ENCODE data around the gene C2CD4C.
"Not testable (repeated sequence)": the region's sequence is repeated elsewhere in the genome, so short reads cannot be mapped to it uniquely, and the experiment has no call there.

C2CD4C gene

DNA sequence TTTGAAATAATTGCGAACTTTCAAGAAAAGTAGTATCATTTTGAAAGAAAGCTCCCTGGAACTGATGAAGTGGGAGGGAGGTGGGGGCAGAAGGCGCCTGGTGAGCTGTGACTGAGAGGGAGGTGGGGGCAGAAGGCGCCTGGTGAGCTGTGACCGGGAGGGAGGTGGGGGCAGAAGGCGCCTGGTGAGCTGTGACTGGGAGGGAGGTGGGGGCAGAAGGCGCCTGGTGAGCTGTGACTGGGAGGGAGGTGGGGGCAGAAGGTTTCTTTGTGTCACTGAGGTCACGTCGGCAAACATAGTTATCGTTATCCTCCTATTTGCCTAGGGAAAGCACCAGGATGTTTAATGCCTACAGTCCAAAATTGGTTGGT is 24.2 kb downstream of the C2CD4C start:
- no peak overlapping the region for H3K4me3 ChIP-seq (ENCODE audit: control insufficient read depth, low read depth, low read length)
- TF ChIP-seq, protein P1, sequence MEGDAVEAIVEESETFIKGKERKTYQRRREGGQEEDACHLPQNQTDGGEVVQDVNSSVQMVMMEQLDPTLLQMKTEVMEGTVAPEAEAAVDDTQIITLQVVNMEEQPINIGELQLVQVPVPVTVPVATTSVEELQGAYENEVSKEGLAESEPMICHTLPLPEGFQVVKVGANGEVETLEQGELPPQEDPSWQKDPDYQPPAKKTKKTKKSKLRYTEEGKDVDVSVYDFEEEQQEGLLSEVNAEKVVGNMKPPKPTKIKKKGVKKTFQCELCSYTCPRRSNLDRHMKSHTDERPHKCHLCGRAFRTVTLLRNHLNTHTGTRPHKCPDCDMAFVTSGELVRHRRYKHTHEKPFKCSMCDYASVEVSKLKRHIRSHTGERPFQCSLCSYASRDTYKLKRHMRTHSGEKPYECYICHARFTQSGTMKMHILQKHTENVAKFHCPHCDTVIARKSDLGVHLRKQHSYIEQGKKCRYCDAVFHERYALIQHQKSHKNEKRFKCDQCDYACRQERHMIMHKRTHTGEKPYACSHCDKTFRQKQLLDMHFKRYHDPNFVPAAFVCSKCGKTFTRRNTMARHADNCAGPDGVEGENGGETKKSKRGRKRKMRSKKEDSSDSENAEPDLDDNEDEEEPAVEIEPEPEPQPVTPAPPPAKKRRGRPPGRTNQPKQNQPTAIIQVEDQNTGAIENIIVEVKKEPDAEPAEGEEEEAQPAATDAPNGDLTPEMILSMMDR (conservative IDR thresholded peaks at IDR 0.05; ENCODE audit: control insufficient read depth, insufficient read depth, low read depth, low read length): no peak
- no peak for DNase-seq (ENCODE audit: low read depth)

DNA sequence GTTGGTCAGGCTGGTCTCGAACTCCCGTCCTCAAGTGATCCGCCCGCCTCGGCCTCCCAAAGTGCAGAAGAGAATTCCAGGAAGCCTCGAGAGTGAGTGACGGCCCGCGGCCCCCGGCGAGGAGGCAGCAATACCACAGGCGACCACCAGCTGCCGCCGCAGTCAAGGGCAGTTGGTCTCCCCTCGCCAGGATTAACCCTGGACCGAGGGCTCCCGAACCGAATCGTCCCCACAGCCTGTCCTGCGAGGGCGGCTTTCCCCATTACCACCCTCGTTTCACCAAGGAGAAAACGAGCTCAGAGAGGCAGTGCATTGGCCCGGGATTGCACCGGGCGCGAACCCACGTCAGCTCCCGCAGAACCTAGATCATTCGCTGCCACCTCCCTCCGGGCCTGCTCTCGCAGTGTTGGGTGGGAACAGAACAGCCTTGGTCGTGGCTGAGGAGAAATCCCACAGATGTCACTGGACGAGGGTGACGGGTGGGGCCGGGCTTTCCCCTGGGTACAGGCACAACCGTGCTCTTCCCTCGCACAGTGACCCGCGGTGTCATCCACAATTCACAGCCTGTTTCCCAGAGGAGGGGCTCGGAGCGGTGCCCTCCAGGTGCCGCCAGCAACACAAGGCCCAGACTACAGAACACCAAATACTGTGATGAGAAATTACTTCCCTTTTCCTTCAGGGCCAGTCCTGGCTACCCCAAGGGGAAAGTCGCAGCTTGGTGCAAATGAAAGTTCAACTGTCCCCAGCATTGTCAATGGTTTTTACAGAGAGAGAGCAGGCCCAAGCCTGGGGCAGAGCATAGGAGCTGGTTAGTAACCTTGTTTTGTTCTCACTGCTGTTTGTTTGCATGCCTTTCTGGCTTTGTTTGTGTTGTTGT is 24.8 kb downstream of the C2CD4C start:
- no peak for DNase-seq (ENCODE audit: low read depth)
- TF ChIP-seq, protein P1 (conservative IDR thresholded peaks at IDR 0.05; ENCODE audit: control insufficient read depth, insufficient read depth, low read depth, low read length): peak; percentile 14
- H3K4me3 ChIP-seq (ENCODE audit: control insufficient read depth, low read depth, low read length): no peak overlapping the region

DNA sequence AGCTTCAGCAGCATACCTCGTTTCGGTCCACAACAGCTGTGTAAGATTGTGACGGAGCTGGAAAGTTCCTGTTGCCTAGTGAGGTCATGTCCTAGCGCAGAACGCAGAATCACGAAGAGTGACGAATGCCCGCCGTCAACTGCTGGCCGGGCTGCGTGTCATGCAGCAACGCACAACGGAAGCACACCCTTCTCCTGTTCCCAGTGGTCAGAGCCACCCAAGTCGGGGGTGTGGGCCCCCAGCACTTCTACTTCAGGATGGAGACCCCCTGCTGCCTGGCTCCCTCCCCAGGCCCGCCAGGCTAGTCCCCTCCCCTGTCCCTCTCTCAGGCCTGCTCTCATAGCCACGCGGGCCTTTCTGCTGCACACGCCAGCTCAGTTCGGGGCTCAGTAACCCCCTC is 25.9 kb downstream of the C2CD4C start:
- TF ChIP-seq, protein P1 (conservative IDR thresholded peaks at IDR 0.05; ENCODE audit: control insufficient read depth, insufficient read depth, low read depth, low read length): no peak
- DNase-seq (ENCODE audit: low read depth): peak; percentile 41
- no peak overlapping the region for H3K4me3 ChIP-seq (ENCODE audit: control insufficient read depth, low read depth, low read length)

DNA sequence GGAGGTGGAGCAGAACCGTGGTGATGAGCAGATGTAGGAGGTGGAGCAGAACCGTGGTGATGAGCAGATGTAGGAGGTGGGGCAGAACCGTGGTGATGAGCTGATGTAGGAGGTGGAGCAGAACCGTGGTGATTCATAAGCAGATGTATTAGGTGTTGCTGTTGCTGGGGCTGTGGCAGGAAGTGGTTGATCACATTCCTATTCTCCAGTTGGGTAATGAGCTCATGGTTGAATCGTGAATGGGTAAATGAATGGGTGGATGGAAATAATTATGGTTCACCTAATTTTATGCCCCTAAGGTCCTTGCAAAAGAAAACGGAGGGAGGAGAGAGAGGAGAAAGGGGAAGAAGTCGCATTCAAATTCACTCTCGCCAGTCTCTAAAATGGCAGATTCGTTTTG is 26.4 kb downstream of the C2CD4C start:
- peak; percentile 96 for DNase-seq (ENCODE audit: low read depth)
- not testable (repeated sequence) for H3K4me3 ChIP-seq (ENCODE audit: control insufficient read depth, low read depth, low read length)

DNA sequence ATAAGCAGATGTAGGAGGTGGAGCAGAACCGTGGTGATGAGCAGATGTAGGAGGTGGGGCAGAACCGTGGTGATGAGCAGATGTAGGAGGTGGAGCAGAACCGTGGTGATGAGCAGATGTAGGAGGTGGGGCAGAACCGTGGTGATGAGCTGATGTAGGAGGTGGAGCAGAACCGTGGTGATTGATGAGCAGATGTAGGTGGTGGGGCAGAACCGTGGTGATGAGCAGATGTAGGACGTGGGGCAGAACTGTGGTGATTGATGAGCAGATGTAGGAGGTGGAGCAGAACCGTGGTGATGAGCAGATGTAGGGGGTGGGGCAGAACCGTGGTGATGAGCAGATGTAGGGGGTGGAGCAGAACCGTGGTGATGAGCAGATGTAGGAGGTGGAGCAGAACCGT is 27.0 kb downstream of the C2CD4C start:
- DNase-seq (ENCODE audit: low read depth): peak; percentile 79

DNA sequence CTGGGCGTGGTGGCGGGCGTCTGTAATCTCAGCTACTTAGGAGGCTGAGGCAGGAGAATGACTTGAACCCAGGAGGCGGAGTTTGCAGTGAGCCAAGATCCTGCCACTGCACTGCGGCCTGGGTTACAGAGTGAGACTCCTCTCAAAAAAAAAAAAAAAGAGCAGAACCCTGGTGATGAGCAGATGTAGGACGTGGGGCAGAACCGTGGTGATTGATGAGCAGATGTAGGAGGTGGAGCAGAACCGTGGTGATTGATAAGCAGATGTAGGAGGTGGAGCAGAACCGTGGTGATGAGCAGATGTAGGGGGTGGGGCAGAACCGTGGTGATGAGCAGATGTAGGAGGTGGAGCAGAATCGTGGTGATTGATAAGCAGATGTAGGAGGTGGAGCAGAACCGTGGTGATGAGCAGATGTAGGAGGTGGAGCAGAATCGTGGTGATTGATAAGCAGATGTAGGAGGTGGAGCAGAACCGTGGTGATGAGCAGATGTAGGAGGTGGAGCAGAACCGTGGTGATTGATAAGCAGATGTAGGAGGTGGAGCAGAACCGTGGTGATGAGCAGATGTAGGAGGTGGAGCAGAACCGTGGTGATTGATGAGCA is 28.2 kb downstream of the C2CD4C start:
- DNase-seq (ENCODE audit: low read depth); H3K4me3 ChIP-seq (ENCODE audit: control insufficient read depth, low read depth, low read length): not testable (repeated sequence)

More for the DNA sequence above, 27.0 kb downstream of the C2CD4C start:
- not testable (repeated sequence) for H3K4me3 ChIP-seq (ENCODE audit: control insufficient read depth, low read depth, low read length)

DNA sequence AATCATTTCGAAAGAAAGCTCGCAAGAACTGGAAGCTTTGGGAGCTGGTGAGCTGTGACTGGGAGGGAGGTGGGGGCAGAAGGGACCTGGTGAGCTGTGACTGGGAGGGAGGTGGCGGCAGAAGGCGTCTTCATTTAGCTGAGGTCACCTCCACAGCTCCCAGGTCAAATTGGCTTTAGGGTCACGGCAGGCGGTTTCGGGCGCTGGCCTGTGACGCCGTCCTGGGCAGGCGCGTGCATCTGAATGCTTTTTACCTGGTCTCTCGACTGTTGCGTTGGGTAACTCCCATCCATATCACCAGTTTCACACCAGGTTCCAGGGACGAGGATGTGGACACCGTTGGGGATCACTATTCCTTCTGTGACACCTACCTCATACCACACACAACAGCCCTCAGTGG is 29.2 kb downstream of the C2CD4C start:
- TF ChIP-seq, protein P1 (conservative IDR thresholded peaks at IDR 0.05; ENCODE audit: control insufficient read depth, insufficient read depth, low read depth, low read length): no peak
- DNase-seq (ENCODE audit: low read depth): no peak
- no peak overlapping the region for H3K4me3 ChIP-seq (ENCODE audit: control insufficient read depth, low read depth, low read length)

DNA sequence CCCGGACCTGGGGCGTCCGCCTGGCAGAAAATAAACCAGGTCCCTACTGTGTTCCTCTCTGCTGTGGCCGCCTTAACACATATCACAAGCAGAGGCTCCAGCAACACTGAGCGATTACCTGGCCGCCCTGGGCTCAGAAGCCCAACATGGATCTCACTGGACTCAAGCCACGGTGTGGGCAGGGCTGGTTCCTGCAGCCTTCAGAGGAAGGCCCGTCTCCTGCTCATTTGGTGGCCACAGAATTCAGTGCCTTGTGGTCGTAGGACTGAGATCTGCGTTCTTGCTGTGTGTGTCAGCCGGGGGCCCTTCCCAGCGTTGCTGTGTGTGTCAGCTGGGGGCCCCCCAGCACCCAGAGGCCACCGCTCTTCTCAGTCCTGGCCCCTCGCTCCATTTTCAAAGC is 30.2 kb downstream of the C2CD4C start:
- H3K4me3 ChIP-seq (ENCODE audit: control insufficient read depth, low read depth, low read length): no peak overlapping the region
- TF ChIP-seq, protein P1 (conservative IDR thresholded peaks at IDR 0.05; ENCODE audit: control insufficient read depth, insufficient read depth, low read depth, low read length): no peak
- DNase-seq (ENCODE audit: low read depth): no peak
